HG03432 (cell line): ENCODE measurements around the gene SEMA3G.

Source experiments
- ATAC-seq: cut with Tn5 transposase; IDR thresholded peaks from one replicate; pipeline ENCODE4 v1.9.1; 2021; ENCODE audit warnings: mild to moderate bottlenecking, moderate library complexity; ENCODE audit not compliant: unreplicated experiment

The SEMA3G gene

GRCh38 chr3:52444860-52445793, at the start of gene SEMA3G:
TSS of gene SEMA3G (minus strand) at chr3:52445103. CDS start at chr3:52445027, 76 bp downstream.
- peak; percentile 79 for ATAC-seq

- no peak for ATAC-seq
These were observed 49.5 kb upstream of the SEMA3G start for GRCh38 chr3:52494445-52494844.

GRCh38 chr3:52493232-52494017, 48.5 kb upstream of the SEMA3G start:
- no peak for ATAC-seq

- ATAC-seq = no peak
These were observed 47.2 kb upstream of the SEMA3G start for GRCh38 chr3:52492059-52492458.

- no peak for ATAC-seq
These were observed 46.1 kb upstream of the SEMA3G start for GRCh38 chr3:52490939-52491526.

- ATAC-seq = no peak
These were observed 45.4 kb upstream of the SEMA3G start for GRCh38 chr3:52490035-52490938.

GRCh38 chr3:52489453-52489852, 44.5 kb upstream of the SEMA3G start:
- no peak for ATAC-seq

GRCh38 chr3:52488746-52489145, 43.8 kb upstream of the SEMA3G start:
- no peak for ATAC-seq

GRCh38 chr3:52487788-52488691, 43.1 kb upstream of the SEMA3G start:
- ATAC-seq = no peak

GRCh38 chr3:52487050-52487787, 42.3 kb upstream of the SEMA3G start:
- ATAC-seq = no peak

GRCh38 chr3:52484680-52485461, 40.0 kb upstream of the SEMA3G start:
- no peak for ATAC-seq

GRCh38 chr3:52483577-52484381, 38.9 kb upstream of the SEMA3G start:
- no peak for ATAC-seq

GRCh38 chr3:52483081-52483480, 38.2 kb upstream of the SEMA3G start:
- no peak for ATAC-seq

- no peak for ATAC-seq
These were observed 37.1 kb upstream of the SEMA3G start for GRCh38 chr3:52481819-52482521.

- ATAC-seq = no peak
These were observed 36.1 kb upstream of the SEMA3G start for GRCh38 chr3:52480768-52481715.
